Measurements from ENCODE around the gene LPCAT3. TPM values are rescaled to one million over a fixed set of nuclear protein-coding genes. Genes with fewer than 3 reads are reported as not detected.

Gene LPCAT3
- total RNA-seq, 1 experiment from 2014 or later: 45.8 TPM

DNA sequence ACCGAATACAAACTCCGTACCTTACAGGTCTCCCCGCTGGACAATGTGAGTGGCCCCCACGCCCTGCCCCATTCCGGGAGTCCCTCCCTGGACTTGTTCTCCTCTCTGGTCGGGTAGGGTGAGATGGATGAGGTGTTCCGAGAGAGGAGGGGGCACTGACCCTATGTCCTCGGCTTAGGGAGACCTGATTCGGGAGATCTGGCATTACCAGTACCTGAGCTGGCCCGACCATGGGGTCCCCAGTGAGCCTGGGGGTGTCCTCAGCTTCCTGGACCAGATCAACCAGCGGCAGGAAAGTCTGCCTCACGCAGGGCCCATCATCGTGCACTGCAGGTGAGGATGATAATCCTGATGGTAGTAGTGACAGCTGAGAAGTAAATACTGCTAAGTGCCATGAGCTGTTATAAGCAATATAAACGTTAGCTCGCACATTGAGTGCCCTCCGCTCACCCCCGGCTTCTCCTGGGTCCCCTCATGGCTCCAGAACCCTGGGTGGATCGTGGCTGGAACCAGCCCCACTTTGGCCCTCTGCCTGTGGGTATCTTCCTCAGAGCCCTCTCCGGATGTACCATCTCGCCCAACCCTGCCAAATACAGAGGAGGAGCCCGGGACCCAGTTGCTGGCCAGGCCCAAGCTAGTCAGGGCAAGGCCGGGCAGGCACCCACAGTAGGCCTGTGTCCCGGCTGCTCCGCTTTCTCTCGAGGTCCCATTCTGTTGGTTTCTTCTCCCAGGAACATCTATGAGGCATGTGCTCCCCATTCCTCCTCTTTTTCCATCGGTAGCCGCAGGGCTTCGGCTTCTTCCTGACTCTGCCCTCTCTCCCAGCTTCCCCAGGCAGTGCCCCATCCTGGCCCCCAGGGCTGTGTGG, 60.3 kb downstream of the LPCAT3 start (continued):
- TF ChIP-seq CTCF (IDR thresholded peaks at IDR 0.05 in 2 of 3, conservative IDR thresholded peaks at IDR 0.05 in 1 of 3; ENCODE audit: borderline replicate concordance in 1 of 3, insufficient read depth in 1 of 3, low read depth in 2 of 3, low read length in 2 of 3) (no peak), SIN3A (IDR thresholded peaks at IDR 0.05; ENCODE audit: low read depth) (no peak), SP1 (IDR thresholded peaks at IDR 0.05; ENCODE audit: low read depth) (no peak), EZH2phosphoT487 (IDR thresholded peaks at IDR 0.05; ENCODE audit: borderline replicate concordance) (no peak), JUND (IDR thresholded peaks at IDR 0.05) (no peak), EZH2 (IDR thresholded peaks at IDR 0.05) (no peak), FOSL1 (IDR thresholded peaks at IDR 0.05; ENCODE audit: low read depth) (no peak)

GRCh38 chr12:6957151-6957701, 61.0 kb downstream of the LPCAT3 start:
- Histone ChIP-seq H3K9me2 (ENCODE audit: insufficient read depth) (no peaks in the 10 kb centered on the region), H3K4me1 (ENCODE audit: control insufficient read depth in 1 of 2, insufficient read depth in 2 of 2, low read length in 2 of 2) (peaks cover 15 to 20% of the 10 kb centered on the region in 2 experiments), H3K27me3 (ENCODE audit: insufficient read depth, low read length) (no peaks in the 10 kb centered on the region), H3K9me3 (ENCODE audit: control insufficient read depth in 1 of 2, insufficient read depth in 1 of 2, low read depth in 1 of 2, low read length in 2 of 2) (no peaks in the 10 kb centered on the region), H3K4me2 (ENCODE audit: low read length) (no peak overlapping the region), H3K27ac (ENCODE audit: low read depth, low read length) (no peak overlapping the region; the same call in 1 of the 2 replicates), H3K79me2 (ENCODE audit: insufficient read depth, low read length) (no peaks in the 10 kb centered on the region; the same call in 1 of the 2 replicates), H4K20me1 (ENCODE audit: insufficient read depth) (no peaks in the 10 kb centered on the region), H3K9ac (ENCODE audit: low read length) (no peak overlapping the region), H3K4me3 (replicated peaks in 1 of 2; ENCODE audit: low read depth in 1 of 2, low read length in 2 of 2) (no peak overlapping the region), H2AFZ (ENCODE audit: low read depth, low read length, poor library complexity, severe bottlenecking) (no peak overlapping the region), H3K36me3 (ENCODE audit: control insufficient read depth in 1 of 2, insufficient read depth in 2 of 2, low read length in 2 of 2) (no peaks in the 10 kb centered on the region)
- ChIA-PET CTCF (no interaction called here), RAD21 (ENCODE audit: low non-redundant PET in 1 of 2, low total read pairs in 2 of 2, uncharacterized antibody in 2 of 2, unreplicated experiment in 2 of 2) (no interaction called here), POLR2A (interaction anchor here (1.0 to 9.9 kb wide), 2 partner anchors 10 to 13 kb away, joined by 3 to 269 read pairs; partner anchors contain the start of genes C12orf57 and RNU7-1)
- no TSS peak for BruUV-seq (replicated peaks)
- intact Hi-C loops (cut with micrococcal nuclease): no loop called here
- DNase-seq (ENCODE audit: low read depth, low spot score) (no peak), ATAC-seq (no peak)
- TF ChIP-seq CBX3 (IDR thresholded peaks at IDR 0.05; ENCODE audit: low read depth) (no peak), CTCF (IDR thresholded peaks at IDR 0.05 in 2 of 3, conservative IDR thresholded peaks at IDR 0.05 in 1 of 3; ENCODE audit: borderline replicate concordance in 1 of 3, insufficient read depth in 1 of 3, low read depth in 2 of 3, low read length in 2 of 3) (no peak), SP1 (IDR thresholded peaks at IDR 0.05; ENCODE audit: low read depth) (no peak), ELF1 (IDR thresholded peaks at IDR 0.05; ENCODE audit: borderline replicate concordance, low read depth) (no peak), TCF7L2 (IDR thresholded peaks at IDR 0.05; ENCODE audit: borderline replicate concordance, extremely low read depth, insufficient read depth, insufficient read length) (no peak), EGR1 (IDR thresholded peaks at IDR 0.05; ENCODE audit: low read depth) (no peak), POLR2AphosphoS5 (IDR thresholded peaks at IDR 0.05; ENCODE audit: low read depth, low read length) (no peak), ZFX (IDR thresholded peaks at IDR 0.05) (no peak), CEBPB (IDR thresholded peaks at IDR 0.05; ENCODE audit: low read depth) (no peak), SRF (IDR thresholded peaks at IDR 0.05; ENCODE audit: low read depth) (no peak)

Data from HCT116 (cell line).